HG03342 (cell line): ENCODE measurements around the gene PRR19.

Experiments used
- ATAC-seq: cut with Tn5 transposase; IDR thresholded peaks from one replicate; pipeline ENCODE4 v1.9.1; 2021; ENCODE audit warnings: mild to moderate bottlenecking, moderate library complexity; ENCODE audit not compliant: unreplicated experiment

PRR19 gene

GRCh38 chr19:42271045-42271419 is 30.9 kb upstream of the PRR19 start:
- no peak for ATAC-seq

GRCh38 chr19:42271861-42272534 is 29.9 kb upstream of the PRR19 start:
- ATAC-seq, result no peak

DNA sequence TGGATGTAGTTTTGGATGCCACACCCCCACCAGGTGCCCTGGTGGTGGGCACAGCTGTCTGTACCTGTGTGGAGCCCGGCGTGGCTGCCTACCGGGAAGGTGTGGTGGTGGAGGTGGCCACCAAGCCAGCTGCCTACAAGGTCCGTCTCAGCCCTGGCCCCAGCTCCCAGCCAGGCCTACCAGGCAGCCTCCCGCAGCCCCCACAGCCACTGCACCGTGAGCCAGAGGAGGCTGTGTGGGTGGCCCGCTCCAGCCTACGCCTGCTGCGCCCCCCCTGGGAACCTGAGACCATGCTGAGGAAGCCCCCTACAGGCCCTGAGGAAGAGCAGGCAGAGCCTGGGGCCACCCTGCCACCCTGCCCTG is 29.4 kb upstream of the PRR19 start:
- no peak for ATAC-seq

GRCh38 chr19:42272989-42273406 is 28.9 kb upstream of the PRR19 start:
- no peak for ATAC-seq

- ATAC-seq, result no peak
Observed at GRCh38 chr19:42273407-42274064, 28.4 kb upstream of the PRR19 start.

GRCh38 chr19:42274065-42274682 is 27.8 kb upstream of the PRR19 start:
- ATAC-seq, result no peak

GRCh38 chr19:42275103-42275502 is 26.8 kb upstream of the PRR19 start:
- no peak for ATAC-seq

DNA sequence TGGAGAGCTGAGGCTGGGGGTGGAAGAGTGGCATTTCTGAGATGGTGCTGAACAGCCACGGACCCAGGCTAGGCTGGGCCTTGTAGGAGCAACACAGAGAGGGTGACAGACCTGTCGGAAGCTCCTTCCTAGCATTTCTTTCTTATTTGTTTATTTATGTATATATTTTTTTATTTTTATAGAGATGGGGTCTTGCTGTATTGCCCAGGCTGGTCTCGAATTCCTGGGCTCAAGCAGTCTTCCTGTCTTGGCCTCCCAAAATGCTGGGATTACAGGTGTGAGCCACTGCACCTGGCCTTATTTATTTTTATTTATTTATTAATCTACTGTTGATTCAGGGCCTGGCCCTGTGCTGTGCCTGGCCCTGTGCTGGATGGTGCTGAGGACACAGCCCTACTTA is 26.4 kb upstream of the PRR19 start:
- no peak for ATAC-seq

- no peak for ATAC-seq
Observed at GRCh38 chr19:42276284-42276683, 25.6 kb upstream of the PRR19 start.

DNA sequence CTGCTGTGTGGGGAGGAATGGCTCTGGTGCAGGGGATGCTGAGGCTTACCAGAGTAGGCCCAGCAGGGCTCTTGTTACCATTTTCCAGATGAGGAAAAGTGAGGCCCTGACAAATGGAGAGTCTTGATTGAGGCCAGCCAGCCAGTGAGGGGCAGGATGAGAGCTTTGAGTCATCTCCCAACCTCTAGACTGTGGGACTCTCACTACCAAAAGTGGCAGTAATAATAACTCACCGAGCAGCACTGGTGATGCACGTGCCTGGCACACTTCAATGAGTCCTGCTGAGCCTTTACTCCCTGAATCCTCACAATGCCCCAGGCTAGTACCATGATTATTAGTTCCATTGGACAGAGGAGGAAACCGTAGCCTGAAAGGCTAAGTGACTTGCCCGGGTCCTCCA is 25.1 kb upstream of the PRR19 start:
- no peak for ATAC-seq

DNA sequence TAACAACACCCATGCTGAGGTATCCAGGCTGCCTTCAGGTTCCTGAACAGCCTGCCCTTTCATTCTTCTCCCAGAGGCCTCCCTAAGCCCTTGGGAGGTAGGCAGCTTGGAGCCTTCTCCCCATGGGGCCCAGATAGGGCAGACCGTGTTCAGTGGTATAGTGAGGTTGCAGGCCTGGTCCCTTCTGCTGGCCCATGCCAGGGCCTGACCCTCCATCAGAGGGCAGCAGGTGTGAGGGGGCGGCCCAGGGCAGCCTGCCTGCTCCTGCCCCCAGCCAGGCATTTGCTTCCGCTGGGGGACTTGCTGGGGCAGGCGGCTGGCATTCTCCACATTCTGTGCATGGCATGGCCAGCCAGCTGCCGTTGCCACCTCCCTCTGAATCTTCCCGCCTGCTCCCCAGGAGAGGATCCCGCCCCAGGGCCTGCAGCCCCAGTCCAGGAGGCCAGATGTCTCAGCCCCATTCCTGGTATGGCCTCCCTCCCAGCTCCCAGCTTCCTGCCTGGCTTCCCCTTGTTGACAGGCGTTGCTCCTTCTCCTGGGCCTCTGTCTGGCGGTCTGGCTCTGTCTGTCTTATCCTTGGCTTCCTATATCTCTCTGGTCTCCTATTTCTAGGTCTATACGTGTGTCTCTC is 24.0 kb upstream of the PRR19 start:
- ATAC-seq, result no peak

GRCh38 chr19:42278452-42279154 is 23.3 kb upstream of the PRR19 start:
- no peak for ATAC-seq

DNA sequence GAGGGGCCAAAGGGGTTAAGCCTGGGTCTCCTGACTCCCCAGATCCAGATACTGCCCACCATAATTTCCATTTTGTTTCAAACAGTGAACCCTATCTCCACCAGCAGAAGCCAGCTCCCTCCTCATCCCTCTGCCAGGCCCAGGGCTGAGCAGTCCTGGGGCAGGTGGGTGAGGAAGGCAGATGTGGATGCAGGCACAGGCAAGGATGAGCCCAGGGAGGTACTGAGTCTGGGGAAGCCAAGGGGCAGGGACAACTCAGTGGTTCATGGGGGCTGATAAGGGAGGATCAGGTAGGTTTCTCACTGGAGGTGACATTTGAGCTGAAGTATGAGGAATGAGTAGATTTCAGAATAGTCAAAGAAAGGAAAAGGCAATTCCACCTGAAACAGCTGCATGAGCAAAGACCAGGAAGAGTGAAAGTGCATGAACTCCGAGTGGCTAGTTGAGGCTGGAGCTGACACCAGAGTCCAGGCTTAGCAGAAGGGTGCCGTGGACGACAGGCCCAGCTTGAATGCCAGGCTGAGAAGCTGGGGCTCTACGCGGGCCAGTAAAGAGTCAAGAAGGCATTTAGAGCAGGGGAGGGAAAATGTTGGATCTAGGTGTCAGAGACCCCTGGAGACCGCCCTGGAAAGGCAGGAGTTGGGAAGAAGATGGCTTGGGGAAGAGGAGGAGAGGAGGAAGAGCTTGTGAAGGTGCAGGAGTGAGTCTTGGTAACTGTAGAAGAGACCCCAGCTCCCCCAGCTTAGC is 22.6 kb upstream of the PRR19 start:
- no peak for ATAC-seq

GRCh38 chr19:42279902-42280814 is 21.8 kb upstream of the PRR19 start:
- ATAC-seq, result peak; percentile 29

- ATAC-seq, result no peak
Observed at GRCh38 chr19:42280815-42281145, 21.2 kb upstream of the PRR19 start.

DNA sequence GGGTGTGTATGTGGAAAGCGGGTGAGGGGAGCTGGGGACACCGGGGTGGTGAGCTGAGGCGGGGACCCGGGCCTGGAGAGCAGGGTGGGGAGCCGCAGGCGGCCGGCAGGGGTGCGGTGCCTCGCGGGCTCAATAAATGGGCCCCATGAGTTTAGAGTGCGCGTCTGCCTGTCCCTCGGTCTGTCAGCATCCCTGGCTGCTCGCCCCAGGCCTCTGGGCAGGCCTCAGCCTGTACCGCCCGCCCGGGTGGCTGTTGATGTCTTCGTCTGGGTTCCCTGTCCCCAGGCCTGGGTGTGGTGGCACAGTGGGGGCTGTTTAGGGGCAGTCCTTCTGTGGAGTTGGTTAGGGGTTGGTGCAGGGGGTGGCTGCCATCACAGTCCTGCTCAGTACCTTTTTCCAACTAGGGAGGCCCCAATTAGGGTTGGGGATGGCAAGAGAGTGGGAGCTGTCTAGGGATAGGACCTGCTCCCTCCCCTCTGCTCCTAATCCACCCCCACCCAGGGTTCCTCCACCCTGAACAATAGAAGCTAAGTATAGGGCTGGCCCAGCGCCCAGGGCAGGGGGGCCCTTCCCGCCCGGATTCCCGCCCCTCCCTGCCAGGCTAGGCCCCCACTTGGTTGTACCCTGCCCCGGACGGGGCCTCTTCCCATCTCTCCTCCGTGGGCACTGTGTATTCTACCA is 20.6 kb upstream of the PRR19 start:
- no peak for ATAC-seq

GRCh38 chr19:42281827-42282762 is 19.8 kb upstream of the PRR19 start:
- ATAC-seq, result no peak

- ATAC-seq, result no peak
Observed at GRCh38 chr19:42282819-42283187, 19.1 kb upstream of the PRR19 start.
